ENCODE results near the gene ADORA2B. TPM values are rescaled to one million over a fixed set of nuclear protein-coding genes. Genes with fewer than 3 reads are reported as not detected.
"Not testable (repeated sequence)": the region's sequence is repeated elsewhere in the genome, so short reads cannot be mapped to it uniquely, and the experiment has no call there.

ADORA2B gene
- 15.5 and 22.9 TPM in 2 replicates for total RNA-seq (2012; rRNA removed)

DNA sequence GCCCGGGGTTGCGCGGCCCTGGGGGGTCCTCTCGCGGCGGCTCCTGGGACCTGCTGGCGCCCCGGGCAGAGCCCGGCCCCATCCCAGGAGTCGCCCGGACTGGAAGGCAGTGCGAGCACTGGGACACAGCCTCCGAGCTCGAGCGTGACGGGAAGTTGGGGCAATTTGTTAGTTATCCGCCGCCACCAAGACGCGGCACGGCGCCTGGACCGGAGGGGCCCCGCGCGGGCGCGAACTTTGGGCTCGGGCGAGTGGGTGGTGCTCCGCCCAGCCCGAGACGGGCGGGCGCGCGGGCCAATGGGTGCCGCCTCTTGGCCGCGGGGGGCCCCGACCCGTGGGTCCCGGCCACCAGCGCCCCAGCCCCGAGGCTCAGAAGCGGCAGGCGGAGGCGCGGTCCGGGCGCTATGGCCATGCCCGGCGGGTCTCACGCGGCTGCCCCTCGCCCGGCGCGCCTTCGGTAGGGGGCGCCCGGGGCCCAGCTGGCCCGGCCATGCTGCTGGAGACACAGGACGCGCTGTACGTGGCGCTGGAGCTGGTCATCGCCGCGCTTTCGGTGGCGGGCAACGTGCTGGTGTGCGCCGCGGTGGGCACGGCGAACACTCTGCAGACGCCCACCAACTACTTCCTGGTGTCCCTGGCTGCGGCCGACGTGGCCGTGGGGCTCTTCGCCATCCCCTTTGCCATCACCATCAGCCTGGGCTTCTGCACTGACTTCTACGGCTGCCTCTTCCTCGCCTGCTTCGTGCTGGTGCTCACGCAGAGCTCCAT is at the start of gene ADORA2B:
ADORA2B (plus strand) TSS at position 372 of the 768 bp plus-strand sequence; CDS start at position 491, 119 bp downstream.
- H3K4me2 ChIP-seq (ENCODE audit: low read length), result peak within 1 kb of the TSS; percentile 92
- peak within 1 kb of the TSS; percentile 76 for H3K9ac ChIP-seq (ENCODE audit: low read depth, low read length)
- H3K4me1 ChIP-seq (ENCODE audit: control insufficient read depth, insufficient read depth, low read length), result peaks cover 37% of the 10 kb centered on the region
- H3K4me3 ChIP-seq (ENCODE audit: low read length), result peak within 1 kb of the TSS; percentile 74
- H3K27me3 ChIP-seq (ENCODE audit: control insufficient read depth, insufficient read depth, low read length), result peaks cover 5% of the 10 kb centered on the region
- no peaks in the 10 kb centered on the region for H3K36me3 ChIP-seq (ENCODE audit: insufficient read depth, low read length)
- no peaks in the 10 kb centered on the region for H3K9me3 ChIP-seq (replicated peaks; ENCODE audit: low read length)

DNA sequence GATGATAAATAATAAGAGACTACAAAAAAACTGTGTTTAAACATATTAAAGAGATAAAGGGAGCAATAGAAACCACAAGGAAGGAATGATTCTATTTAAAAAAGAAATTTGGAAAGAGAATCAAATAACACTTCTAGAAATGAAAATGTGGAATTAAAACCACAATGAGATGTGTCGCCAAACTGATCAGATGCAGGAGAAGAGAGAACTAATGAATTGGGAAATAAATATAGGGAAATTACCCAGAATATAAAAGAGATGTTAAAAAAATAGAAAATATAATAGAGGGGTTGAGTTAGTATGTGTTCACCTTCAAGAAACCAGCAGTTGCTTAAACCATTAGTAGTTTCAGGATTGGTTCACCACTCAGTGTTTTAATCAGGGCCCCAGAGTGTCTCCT is 48.7 kb upstream of the ADORA2B start:
- no peaks in the 10 kb centered on the region for H3K9me3 ChIP-seq (replicated peaks; ENCODE audit: low read length)
- H3K4me3 ChIP-seq (ENCODE audit: low read length), result no peak overlapping the region
- no peak overlapping the region for H3K4me2 ChIP-seq (ENCODE audit: low read length)
- no peaks in the 10 kb centered on the region for H3K4me1 ChIP-seq (ENCODE audit: control insufficient read depth, insufficient read depth, low read length)
- no peak overlapping the region for H3K9ac ChIP-seq (ENCODE audit: low read depth, low read length)
- no peaks in the 10 kb centered on the region for H3K36me3 ChIP-seq (ENCODE audit: insufficient read depth, low read length)
- peaks cover 4% of the 10 kb centered on the region for H3K27me3 ChIP-seq (ENCODE audit: control insufficient read depth, insufficient read depth, low read length)

DNA sequence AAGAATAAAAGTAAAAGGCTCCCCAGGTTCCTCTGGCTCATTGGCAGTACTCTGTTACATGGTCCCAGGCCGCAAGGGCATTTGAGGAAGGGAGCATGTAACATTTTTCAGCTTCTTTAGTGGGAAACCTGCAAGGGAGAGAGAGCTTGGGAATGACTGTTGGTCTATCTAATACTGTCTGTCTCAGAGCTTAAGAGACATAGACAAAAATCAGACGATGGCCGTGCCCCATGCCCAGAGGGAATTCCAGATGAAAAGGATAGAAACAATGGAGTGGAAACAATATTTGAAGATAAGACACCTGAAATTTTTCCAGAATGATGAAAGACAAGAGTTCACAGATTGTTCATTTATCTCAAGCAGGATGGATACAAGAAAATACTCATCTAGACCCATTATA is 48.1 kb upstream of the ADORA2B start:
- H3K36me3 ChIP-seq (ENCODE audit: insufficient read depth, low read length), result no peaks in the 10 kb centered on the region
- H3K27me3 ChIP-seq (ENCODE audit: control insufficient read depth, insufficient read depth, low read length), result peaks cover 4% of the 10 kb centered on the region
- no peak overlapping the region for H3K9ac ChIP-seq (ENCODE audit: low read depth, low read length)
- no peaks in the 10 kb centered on the region for H3K4me1 ChIP-seq (ENCODE audit: control insufficient read depth, insufficient read depth, low read length)
- no peak overlapping the region for H3K4me3 ChIP-seq (ENCODE audit: low read length)
- H3K9me3 ChIP-seq (replicated peaks; ENCODE audit: low read length), result no peaks in the 10 kb centered on the region
- H3K4me2 ChIP-seq (ENCODE audit: low read length), result no peak overlapping the region

DNA sequence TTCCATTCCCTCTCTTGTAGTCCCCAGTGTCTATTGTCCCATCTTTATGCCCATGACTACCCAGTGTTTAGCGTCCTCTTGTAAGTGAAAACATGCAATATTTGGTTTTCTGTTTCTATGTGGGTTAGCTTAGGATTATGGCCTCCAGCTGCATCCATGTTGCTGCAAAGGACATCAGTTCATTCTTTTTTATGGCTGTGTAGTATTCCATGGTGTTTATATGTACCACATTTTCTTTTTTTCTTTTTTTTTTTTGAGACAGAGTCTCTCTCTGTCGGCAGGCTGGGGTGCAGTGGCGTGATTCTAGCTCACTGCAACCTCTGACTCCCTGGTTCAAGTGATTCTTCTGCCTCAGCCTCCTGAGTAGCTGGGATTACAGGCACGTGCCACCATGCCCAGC is 45.3 kb upstream of the ADORA2B start:
- H3K4me3 ChIP-seq (ENCODE audit: low read length); H3K4me2 ChIP-seq (ENCODE audit: low read length); H3K9me3 ChIP-seq (replicated peaks; ENCODE audit: low read length); H3K4me1 ChIP-seq (ENCODE audit: control insufficient read depth, insufficient read depth, low read length); H3K36me3 ChIP-seq (ENCODE audit: insufficient read depth, low read length); H3K27me3 ChIP-seq (ENCODE audit: control insufficient read depth, insufficient read depth, low read length); H3K9ac ChIP-seq (ENCODE audit: low read depth, low read length): not testable (repeated sequence)

DNA sequence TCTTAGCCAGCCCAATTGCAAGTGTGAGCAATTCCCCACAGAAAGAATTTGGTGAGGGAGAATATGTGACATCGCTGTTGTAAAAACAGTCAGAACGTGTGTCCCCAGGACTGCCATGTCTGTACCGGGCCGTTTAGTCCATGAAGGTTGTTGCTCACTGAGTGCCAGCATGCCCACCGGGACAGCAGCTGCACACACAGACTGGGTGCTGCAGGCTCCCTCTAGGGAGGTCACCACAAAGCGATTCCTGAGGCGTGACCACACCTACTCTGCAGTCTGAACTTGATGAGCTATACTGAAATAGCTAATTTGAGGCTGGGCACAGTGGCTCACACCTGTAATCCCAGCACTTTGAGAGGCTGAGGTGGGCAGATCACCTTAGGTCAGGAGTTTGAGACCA is 44.1 kb upstream of the ADORA2B start:
- Histone ChIP-seq H3K36me3 (ENCODE audit: insufficient read depth, low read length) (no peaks in the 10 kb centered on the region), H3K9ac (ENCODE audit: low read depth, low read length) (no peak overlapping the region), H3K27me3 (ENCODE audit: control insufficient read depth, insufficient read depth, low read length) (peaks cover 4% of the 10 kb centered on the region), H3K4me3 (ENCODE audit: low read length) (no peak overlapping the region), H3K4me1 (ENCODE audit: control insufficient read depth, insufficient read depth, low read length) (no peaks in the 10 kb centered on the region), H3K9me3 (replicated peaks; ENCODE audit: low read length) (no peaks in the 10 kb centered on the region), H3K4me2 (ENCODE audit: low read length) (no peak overlapping the region)

DNA sequence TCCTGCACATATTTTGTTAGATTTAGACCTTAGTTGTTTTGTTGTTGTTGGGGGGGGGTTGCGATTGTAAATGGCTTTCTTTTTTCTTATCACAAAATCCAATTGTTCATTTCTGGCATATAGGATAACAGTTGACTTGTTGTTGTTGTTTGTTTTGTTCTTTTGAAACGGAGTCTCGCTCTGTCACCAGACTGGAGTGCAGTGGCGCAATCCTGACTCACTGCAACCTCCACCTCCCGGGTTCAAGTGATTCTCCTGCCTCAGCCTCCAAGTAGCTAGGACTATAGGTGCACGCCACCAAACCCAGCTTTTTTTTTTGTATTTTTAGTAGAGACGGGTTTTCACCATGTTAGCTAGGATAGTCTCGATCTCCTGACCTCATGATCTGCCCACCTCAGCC is 39.7 kb upstream of the ADORA2B start:
- not testable (repeated sequence) for H3K9me3 ChIP-seq (replicated peaks; ENCODE audit: low read length); H3K9ac ChIP-seq (ENCODE audit: low read depth, low read length); H3K4me3 ChIP-seq (ENCODE audit: low read length); H3K36me3 ChIP-seq (ENCODE audit: insufficient read depth, low read length); H3K4me1 ChIP-seq (ENCODE audit: control insufficient read depth, insufficient read depth, low read length); H3K4me2 ChIP-seq (ENCODE audit: low read length)
- H3K27me3 ChIP-seq (ENCODE audit: control insufficient read depth, insufficient read depth, low read length), result peaks cover 11% of the 10 kb centered on the region

DNA sequence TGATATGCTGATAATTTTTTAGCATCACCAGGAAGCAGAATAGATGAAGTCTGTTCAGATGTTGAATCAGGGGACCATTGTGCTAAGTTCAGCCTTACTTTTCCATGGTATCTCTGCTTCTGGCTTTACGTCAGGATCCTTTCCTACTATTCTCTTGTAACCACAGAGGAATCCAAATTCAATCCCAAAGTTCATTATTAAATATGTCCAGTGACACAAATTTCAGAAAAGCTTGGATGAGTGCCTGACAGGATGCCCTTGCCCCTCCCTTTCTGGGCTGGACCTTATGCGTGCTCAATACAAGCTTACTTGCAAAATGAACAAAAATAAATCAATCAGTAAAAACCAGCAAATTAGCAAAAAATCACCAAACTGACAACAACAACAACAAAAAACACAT is 37.6 kb upstream of the ADORA2B start:
- no peaks in the 10 kb centered on the region for H3K36me3 ChIP-seq (ENCODE audit: insufficient read depth, low read length)
- no peaks in the 10 kb centered on the region for H3K9me3 ChIP-seq (replicated peaks; ENCODE audit: low read length)
- H3K4me1 ChIP-seq (ENCODE audit: control insufficient read depth, insufficient read depth, low read length), result no peaks in the 10 kb centered on the region
- H3K9ac ChIP-seq (ENCODE audit: low read depth, low read length), result no peak overlapping the region
- H3K4me3 ChIP-seq (ENCODE audit: low read length), result no peak overlapping the region
- no peak overlapping the region for H3K4me2 ChIP-seq (ENCODE audit: low read length)
- H3K27me3 ChIP-seq (ENCODE audit: control insufficient read depth, insufficient read depth, low read length), result peaks cover 11% of the 10 kb centered on the region

DNA sequence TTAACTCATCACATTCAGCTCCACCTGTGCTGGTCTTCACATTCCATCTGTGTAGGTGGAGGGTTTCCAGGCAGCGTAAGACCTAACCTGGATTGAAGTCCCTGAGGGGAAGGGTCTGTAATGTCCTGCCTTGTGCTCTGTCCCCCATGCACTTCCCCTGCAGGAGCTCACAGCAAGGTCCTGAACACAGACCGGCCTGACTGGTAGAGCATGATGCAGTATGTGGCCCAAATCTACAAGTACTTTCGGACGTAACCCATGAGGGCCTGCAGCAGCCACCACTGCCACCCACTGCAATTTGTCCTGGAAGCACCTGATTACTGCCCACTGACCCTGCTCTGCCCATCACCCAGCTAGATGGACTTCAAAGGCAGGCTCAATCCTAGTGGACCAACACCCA is 36.6 kb upstream of the ADORA2B start:
- peaks cover 11% of the 10 kb centered on the region for H3K27me3 ChIP-seq (ENCODE audit: control insufficient read depth, insufficient read depth, low read length)
- no peaks in the 10 kb centered on the region for H3K4me1 ChIP-seq (ENCODE audit: control insufficient read depth, insufficient read depth, low read length)
- H3K9ac ChIP-seq (ENCODE audit: low read depth, low read length), result no peak overlapping the region
- no peak overlapping the region for H3K4me3 ChIP-seq (ENCODE audit: low read length)
- H3K4me2 ChIP-seq (ENCODE audit: low read length), result no peak overlapping the region
- H3K9me3 ChIP-seq (replicated peaks; ENCODE audit: low read length), result no peaks in the 10 kb centered on the region
- no peaks in the 10 kb centered on the region for H3K36me3 ChIP-seq (ENCODE audit: insufficient read depth, low read length)

DNA sequence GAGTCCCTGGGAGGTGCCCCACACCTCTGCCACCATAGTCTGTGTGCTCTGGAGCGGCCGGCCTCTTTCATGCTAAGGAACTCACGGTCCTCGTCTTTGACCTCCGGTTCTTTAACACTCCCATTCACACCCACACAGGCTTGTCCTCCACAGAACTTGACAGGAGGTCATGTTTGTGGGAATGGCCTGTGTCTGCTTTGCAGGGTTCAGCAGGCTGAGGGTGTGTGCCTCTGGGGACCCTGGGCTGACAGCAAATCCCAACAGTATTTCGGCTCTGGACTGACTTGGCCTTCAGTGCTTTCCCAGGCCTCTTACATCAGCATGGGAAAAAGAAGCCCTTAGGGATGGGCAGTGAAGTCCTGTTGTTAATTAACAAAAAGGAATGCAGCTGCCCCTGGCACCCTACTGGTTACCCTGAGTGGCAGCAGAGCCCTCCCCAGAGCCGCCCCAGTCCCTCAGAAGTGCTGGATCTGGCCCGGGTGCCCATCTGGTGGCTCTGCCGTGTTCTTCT is 35.4 kb upstream of the ADORA2B start:
- H3K27me3 ChIP-seq (ENCODE audit: control insufficient read depth, insufficient read depth, low read length), result peaks cover 11% of the 10 kb centered on the region
- no peak overlapping the region for H3K4me2 ChIP-seq (ENCODE audit: low read length)
- H3K9me3 ChIP-seq (replicated peaks; ENCODE audit: low read length), result no peaks in the 10 kb centered on the region
- H3K4me1 ChIP-seq (ENCODE audit: control insufficient read depth, insufficient read depth, low read length), result peaks cover 3% of the 10 kb centered on the region
- no peak overlapping the region for H3K9ac ChIP-seq (ENCODE audit: low read depth, low read length)
- no peaks in the 10 kb centered on the region for H3K36me3 ChIP-seq (ENCODE audit: insufficient read depth, low read length)
- no peak overlapping the region for H3K4me3 ChIP-seq (ENCODE audit: low read length)

DNA sequence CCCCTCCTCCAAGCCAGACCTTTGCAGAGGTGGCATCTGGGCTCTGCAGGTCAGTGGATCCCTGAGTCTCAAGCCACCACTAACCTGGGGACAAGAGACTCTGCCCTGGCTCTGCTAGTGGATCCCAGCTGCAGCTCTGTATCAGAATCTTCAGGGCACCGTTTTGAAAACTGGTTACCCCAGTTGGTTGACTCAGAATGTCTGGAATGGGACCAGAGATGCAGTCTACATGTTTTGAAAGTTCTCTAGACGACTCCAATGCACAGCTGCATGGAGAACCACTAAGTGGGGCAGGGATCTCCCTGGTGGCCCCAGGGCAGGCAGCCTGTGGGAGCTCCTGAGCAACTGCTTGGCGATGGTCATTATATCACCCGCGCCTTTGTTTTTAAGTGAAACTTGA is 34.1 kb upstream of the ADORA2B start:
- no peak overlapping the region for H3K9ac ChIP-seq (ENCODE audit: low read depth, low read length)
- no peaks in the 10 kb centered on the region for H3K36me3 ChIP-seq (ENCODE audit: insufficient read depth, low read length)
- H3K4me3 ChIP-seq (ENCODE audit: low read length), result no peak overlapping the region
- H3K4me2 ChIP-seq (ENCODE audit: low read length), result no peak overlapping the region
- H3K27me3 ChIP-seq (ENCODE audit: control insufficient read depth, insufficient read depth, low read length), result peaks cover 11% of the 10 kb centered on the region
- peaks cover 11% of the 10 kb centered on the region for H3K4me1 ChIP-seq (ENCODE audit: control insufficient read depth, insufficient read depth, low read length)
- no peaks in the 10 kb centered on the region for H3K9me3 ChIP-seq (replicated peaks; ENCODE audit: low read length)

DNA sequence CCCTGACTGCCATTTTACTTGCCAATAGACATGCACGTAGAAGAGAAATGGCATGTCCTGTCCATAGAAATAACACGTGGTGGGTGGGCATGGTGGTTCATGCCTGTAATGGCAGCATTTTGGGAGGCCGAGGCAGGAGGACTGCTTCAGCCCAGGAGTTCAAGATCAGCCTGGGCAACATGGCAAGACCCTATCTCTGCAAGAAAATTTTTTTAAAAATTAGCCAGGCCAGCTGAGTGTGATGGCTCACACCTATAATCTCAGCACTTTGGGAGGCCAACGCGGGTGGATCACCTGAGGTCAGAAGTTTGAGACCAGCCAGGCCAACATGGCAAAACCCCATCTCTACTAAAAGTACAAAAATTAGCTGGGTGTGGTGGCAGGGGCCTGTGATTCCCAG is 33.2 kb upstream of the ADORA2B start:
- not testable (repeated sequence) for H3K9me3 ChIP-seq (replicated peaks; ENCODE audit: low read length); H3K4me2 ChIP-seq (ENCODE audit: low read length); H3K36me3 ChIP-seq (ENCODE audit: insufficient read depth, low read length); H3K4me3 ChIP-seq (ENCODE audit: low read length); H3K9ac ChIP-seq (ENCODE audit: low read depth, low read length)
- H3K4me1 ChIP-seq (ENCODE audit: control insufficient read depth, insufficient read depth, low read length), result peaks cover 11% of the 10 kb centered on the region
- H3K27me3 ChIP-seq (ENCODE audit: control insufficient read depth, insufficient read depth, low read length), result peaks cover 11% of the 10 kb centered on the region

DNA sequence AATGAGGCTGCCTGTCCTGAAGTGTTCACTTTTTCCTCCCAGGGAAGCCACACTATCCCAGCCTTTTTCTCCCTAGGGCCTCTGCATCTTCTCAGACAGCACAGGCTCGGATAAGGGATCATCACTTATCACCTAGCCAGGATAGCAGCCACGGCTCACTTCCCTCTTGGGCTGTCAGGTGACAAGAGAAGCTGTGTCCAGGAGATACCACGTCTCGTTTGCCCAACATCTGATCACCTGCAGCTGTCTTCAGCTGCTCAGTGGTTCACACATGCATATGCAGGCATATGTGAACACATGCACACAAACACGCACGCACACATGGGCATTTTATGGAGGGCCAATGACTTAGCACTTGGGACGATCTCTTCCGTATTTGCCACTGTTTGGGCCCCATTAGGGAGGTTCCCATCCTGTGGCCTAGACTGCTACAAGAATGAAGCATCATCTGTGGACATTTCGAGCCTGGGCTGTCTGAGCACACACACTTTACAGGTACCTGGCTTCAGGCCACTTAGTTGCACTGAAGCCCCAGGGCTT is 32.4 kb upstream of the ADORA2B start:
- peaks cover 13% of the 10 kb centered on the region for H3K27me3 ChIP-seq (ENCODE audit: control insufficient read depth, insufficient read depth, low read length)
- no peak overlapping the region for H3K4me3 ChIP-seq (ENCODE audit: low read length)
- H3K4me2 ChIP-seq (ENCODE audit: low read length), result no peak overlapping the region
- no peak overlapping the region for H3K9ac ChIP-seq (ENCODE audit: low read depth, low read length)
- no peaks in the 10 kb centered on the region for H3K9me3 ChIP-seq (replicated peaks; ENCODE audit: low read length)
- no peaks in the 10 kb centered on the region for H3K36me3 ChIP-seq (ENCODE audit: insufficient read depth, low read length)
- H3K4me1 ChIP-seq (ENCODE audit: control insufficient read depth, insufficient read depth, low read length), result peaks cover 17% of the 10 kb centered on the region

Data from skeletal muscle satellite cell (primary cell).